GM19238 (cell line): ENCODE measurements around the gene PUM1.
A peak's percentile ranks its signal among the peaks of the same experiment; 100 is the strongest.
"Not testable (repeated sequence)": the region's sequence is repeated elsewhere in the genome, so short reads cannot be mapped to it uniquely, and the experiment has no call there.

Experiments used
- DNase-seq: peaks from one replicate; pipeline ENCODE4 v3.0.0; 2011; ENCODE audit warnings: low spot score; ENCODE audit not compliant: insufficient read length

PUM1 gene, protein sequence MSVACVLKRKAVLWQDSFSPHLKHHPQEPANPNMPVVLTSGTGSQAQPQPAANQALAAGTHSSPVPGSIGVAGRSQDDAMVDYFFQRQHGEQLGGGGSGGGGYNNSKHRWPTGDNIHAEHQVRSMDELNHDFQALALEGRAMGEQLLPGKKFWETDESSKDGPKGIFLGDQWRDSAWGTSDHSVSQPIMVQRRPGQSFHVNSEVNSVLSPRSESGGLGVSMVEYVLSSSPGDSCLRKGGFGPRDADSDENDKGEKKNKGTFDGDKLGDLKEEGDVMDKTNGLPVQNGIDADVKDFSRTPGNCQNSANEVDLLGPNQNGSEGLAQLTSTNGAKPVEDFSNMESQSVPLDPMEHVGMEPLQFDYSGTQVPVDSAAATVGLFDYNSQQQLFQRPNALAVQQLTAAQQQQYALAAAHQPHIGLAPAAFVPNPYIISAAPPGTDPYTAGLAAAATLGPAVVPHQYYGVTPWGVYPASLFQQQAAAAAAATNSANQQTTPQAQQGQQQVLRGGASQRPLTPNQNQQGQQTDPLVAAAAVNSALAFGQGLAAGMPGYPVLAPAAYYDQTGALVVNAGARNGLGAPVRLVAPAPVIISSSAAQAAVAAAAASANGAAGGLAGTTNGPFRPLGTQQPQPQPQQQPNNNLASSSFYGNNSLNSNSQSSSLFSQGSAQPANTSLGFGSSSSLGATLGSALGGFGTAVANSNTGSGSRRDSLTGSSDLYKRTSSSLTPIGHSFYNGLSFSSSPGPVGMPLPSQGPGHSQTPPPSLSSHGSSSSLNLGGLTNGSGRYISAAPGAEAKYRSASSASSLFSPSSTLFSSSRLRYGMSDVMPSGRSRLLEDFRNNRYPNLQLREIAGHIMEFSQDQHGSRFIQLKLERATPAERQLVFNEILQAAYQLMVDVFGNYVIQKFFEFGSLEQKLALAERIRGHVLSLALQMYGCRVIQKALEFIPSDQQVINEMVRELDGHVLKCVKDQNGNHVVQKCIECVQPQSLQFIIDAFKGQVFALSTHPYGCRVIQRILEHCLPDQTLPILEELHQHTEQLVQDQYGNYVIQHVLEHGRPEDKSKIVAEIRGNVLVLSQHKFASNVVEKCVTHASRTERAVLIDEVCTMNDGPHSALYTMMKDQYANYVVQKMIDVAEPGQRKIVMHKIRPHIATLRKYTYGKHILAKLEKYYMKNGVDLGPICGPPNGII

GRCh38 chr1:31065310-31066217 is at the start of gene PUM1:
Gene PUM1, minus strand, starts transcription at chr1:31065717. Its CDS starts 6,151 bp downstream, at chr1:31059566.
- peak; percentile 89 for DNase-seq

DNA sequence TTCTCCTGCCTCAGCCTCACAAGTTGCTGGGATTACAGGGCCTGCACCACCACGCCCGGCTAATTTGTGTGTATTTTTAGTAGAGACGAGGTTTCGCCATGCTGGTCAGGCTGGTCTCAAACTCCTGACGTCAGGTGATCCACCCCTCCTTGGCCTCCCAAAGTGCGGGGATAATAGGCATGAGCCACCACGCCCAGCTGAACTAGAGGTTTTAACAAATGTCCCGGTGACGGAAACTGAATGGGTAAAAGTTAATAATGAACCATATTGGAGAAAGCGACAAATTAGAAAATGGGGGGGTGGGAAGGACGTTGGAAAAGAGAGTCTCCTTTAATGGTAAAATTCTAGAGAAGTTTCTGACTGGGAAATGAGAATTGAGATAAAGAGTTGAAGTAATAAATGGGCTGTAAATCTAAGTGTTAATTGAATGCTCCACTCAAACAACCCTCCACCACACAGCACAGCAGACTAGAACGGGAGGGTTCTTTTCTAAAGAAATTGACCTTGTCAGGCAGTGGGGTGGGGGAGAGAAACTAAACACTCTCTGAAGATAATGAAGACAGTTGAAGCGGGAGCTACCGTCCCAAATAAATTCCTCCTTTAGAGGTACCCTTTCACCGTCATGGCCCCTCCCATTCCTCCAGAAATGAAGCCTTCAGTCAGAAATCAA is 46.9 kb upstream of the PUM1 start:
- DNase-seq = no peak

GRCh38 chr1:31111290-31111951 is 45.9 kb upstream of the PUM1 start:
- DNase-seq = no peak

DNA sequence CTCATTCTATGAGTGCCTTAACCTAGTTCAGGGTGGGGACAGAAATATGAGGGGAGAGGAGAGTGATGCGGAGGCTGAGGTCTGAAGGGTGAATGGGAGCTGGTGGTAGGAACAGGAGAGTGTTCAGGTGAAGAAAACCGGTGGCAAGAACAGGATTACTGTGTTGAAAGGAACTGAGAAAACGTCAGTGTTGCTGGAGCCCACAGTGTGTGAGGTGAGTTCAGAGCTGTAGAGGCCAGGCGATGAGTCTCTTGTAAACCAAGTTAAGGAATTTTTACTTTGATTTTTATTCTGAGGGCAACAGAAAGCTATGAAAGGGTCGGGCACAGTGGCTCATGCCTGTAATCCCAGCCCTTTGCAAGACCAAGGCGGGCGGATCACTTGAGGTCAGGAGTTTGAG is 45.3 kb upstream of the PUM1 start:
- no peak for DNase-seq

GRCh38 chr1:31108861-31109260 is 43.3 kb upstream of the PUM1 start:
- no peak for DNase-seq

DNA sequence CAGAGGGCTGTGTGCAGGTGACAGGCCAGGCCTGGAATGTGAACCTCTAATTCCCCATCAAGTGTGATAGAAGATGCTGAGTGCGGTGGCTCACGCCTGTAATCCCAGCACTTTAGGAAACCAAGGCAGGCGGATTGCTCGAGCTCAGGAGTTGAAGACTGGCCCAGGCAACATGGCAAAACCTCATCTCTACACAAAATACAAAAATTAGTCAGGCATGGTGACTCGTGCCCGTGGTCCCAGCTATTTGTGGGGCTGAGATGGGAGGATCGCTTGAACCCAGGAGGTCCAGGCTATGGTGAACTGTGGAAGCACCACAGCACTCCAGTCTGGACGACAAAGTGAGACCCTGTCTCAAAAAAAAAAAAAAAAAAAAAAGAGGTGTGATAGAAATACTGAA is 40.1 kb upstream of the PUM1 start:
- DNase-seq = no peak

GRCh38 chr1:31102501-31102950 is 37.0 kb upstream of the PUM1 start:
- no peak for DNase-seq

DNA sequence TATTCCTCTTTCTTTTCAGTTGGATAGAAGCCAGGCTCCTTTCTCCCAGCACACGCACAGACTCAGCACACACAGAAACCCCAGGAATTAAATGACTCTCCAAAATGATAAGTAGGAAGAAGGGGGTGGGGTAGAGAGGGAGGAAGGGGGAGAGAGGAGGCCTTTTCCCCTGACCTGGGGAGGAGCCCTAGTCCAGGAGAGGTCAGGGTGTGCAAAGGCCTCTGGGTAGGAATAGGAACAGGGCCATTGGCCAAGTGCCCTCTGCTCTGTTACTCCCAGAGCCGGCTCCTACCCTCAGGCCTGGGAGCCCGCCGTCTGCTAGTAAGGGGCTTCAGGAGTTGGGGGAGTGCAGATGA is 35.6 kb upstream of the PUM1 start:
- DNase-seq = no peak

- DNase-seq = no peak
Observed at GRCh38 chr1:31099293-31100032, 33.9 kb upstream of the PUM1 start.

- DNase-seq = no peak
Observed at GRCh38 chr1:31095985-31096384, 30.5 kb upstream of the PUM1 start.

DNA sequence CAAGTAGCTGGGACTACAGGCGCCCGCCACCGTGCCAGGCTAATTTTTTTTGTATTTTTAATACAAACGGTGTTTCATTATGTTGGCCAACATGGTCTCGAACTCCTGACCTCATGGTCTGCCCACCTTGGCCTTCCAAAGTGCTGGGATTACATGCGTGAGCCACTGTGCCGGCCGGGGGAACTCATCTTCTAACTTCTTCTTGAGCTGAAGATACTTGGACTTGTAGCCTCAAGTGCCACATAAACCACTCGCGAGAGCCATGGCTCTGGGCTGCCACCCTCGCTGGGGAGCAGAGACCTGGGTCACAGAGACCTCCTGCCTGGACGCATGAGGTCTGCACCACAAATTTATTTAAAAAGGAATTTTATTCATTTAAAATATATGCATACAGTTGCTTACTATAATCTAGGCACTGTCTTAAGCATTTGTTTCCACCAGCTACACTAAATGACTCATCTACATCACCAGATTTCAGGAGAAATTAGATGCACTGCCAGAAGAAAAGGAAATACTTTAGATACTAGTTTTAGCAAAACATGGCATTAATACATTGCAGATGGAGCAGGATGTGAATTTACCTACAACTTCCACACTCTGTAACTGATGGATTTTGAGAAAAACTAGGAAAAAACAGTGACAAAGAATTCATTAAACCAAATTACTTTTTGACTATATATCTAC is 29.9 kb upstream of the PUM1 start:
- no peak for DNase-seq

- not testable (repeated sequence) for DNase-seq
Observed at GRCh38 chr1:31088081-31088480, 22.6 kb upstream of the PUM1 start.

DNA sequence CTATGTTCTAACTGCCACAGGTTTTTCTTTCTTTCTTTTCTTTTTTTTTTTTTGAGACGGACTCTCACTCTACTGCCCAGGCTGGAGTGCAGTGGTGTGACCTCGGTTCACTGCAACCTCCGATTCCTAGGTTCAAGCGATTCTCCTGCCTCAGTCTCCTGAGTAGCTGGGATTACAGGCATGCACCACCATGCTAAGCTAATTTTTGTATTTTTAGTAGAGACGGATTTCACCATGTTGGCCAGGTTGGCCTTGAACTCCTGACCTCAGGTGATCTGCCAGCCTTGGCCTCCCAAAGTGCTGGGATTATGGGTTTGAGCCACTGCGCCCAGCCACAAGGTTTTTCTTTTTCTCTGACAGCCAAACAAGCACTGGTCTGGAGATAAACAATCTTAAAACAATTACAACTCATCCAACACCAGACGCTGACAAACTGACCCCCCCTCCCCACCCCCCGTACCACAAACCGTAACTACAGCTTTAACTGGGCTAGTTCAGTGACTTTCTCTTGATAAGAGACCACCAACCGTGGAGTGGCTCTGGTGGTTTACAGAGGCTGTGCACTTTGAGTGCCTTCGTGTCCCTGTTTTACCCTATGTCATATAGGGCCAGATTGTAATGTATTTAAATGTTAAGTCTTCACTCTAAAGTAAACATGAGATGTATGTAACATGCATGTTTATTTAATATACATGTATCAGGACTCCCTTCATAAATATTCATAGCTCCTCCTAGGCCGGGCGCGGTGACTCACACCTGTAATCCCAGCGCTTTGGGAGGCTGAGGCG is 19.5 kb upstream of the PUM1 start:
- no peak for DNase-seq

DNA sequence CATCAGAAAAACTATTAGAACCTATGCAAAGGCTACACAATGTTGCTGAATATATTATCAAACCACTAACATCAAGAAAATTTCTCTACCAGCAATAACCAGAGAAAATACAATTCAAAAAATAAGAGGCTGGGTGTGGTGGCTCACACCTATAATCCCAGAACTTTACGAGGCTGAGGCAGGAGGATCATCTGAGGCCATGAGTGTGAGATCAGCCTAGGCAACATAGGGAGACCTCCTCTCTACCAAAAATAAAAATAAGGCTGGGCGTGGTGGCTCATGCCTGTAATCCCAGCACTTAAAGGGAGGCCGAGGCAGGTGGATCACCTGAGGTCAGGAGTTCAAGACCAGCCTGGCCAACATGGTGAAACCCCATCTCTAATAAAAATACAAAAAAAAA is 16.9 kb upstream of the PUM1 start:
- no peak for DNase-seq

- DNase-seq = no peak
Observed at GRCh38 chr1:31073044-31073443, 7.5 kb upstream of the PUM1 start.

DNA sequence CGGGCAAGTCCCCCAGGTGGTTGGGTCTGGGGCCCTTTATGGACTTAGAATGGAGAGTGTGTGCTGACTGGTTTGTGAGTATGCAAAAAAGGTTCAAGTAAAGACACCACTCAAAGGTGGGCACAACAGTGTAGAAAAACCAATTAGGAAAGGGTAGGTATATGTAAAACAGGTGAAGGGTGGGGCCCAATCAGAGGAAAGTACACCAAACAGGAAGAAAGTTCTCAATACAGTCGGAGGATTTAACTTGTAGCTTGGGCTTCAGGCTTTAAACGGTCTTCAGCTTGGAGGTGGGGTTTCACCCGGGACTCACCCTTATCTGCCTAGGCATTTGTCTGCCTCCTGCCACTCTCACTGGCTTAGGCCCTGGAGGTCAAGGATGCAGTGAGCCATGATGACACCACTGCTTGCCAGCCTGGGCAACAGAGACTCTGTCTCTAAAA is 6.8 kb upstream of the PUM1 start:
- no peak for DNase-seq

DNA sequence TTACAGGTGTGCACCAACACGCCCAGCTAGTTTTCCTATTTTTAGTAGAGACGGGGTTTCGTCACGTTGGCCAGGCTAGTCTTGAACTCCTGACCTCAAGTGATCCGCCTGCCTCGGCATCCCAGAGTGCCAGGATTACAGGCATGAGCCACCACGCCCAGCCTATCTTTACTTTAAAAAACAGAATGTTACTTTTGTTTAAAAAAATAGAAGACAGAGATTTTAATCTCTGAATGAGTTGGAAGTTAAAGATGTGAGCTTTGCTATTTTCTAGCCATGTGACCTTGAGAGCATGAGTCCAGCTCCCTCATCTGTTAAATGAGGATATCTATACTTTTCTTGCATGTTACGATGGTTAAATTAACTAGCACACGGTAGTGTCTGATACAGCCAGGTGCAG is 3.9 kb upstream of the PUM1 start:
- no peak for DNase-seq
